D721Med (cell line): Measurements from ENCODE around the gene JAGN1.
"Not testable (repeated sequence)": the region's sequence is repeated elsewhere in the genome, so short reads cannot be mapped to it uniquely, and the experiment has no call there.

Experiments used
- DNase-seq: peaks from one replicate; pipeline ENCODE4 v3.0.0; 2011; ENCODE audit warnings: low spot score; ENCODE audit not compliant: insufficient read length
- FAIRE-seq: peaks from 2 replicates; lab custom pipeline; 2011; peaks lifted over from hg19 to GRCh38; lab: Jason Lieb, UNC
- CTCF ChIP-seq: IDR thresholded peaks from 2 replicates; pipeline ENCODE4 v1.5.1; 2012; ENCODE audit warnings: mild to moderate bottlenecking, control low read depth; ENCODE audit not compliant: insufficient read depth; ENCODE audit errors: missing control alignments

Gene JAGN1

GRCh38 chr3:9852528-9852927 is 37.9 kb upstream of the JAGN1 start:
- DNase-seq, result no peak
- TF ChIP-seq CTCF, result no peak
- FAIRE-seq, result no peak

DNA sequence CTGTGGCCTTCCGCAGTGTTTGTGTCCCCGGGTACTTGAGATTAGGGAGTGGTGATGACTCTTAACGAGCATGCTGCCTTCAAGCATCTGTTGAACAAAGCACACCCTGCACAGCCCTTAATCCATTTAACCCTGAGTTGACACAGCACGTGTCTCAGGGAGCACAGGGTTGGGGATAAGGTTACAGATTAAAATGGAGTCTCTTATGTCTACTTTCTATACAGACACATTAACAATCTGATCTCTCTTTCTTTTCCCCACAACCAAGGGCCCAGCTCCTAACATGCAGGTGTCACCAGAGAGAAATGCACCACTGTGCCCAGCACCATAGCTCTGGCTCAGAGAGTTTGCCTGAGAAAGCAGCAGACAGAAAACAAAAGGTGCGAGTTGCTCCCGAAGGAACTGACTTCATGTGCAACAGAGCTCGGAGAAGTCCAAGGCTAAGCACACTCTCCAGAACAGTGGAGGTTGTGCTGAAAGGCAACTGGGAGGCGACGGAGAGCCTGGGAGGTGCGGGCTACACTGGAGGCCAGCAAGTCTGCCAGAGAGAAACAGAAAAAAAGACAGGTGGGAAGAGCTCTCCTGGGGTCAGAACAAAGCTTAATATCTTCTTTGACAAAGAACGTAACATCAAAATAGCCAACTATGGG is 36.0 kb upstream of the JAGN1 start:
- not testable (repeated sequence) for DNase-seq, FAIRE-seq

GRCh38 chr3:9855594-9855993 is 34.8 kb upstream of the JAGN1 start:
- TF ChIP-seq CTCF, result no peak
- DNase-seq (no peak), FAIRE-seq (no peak)

DNA sequence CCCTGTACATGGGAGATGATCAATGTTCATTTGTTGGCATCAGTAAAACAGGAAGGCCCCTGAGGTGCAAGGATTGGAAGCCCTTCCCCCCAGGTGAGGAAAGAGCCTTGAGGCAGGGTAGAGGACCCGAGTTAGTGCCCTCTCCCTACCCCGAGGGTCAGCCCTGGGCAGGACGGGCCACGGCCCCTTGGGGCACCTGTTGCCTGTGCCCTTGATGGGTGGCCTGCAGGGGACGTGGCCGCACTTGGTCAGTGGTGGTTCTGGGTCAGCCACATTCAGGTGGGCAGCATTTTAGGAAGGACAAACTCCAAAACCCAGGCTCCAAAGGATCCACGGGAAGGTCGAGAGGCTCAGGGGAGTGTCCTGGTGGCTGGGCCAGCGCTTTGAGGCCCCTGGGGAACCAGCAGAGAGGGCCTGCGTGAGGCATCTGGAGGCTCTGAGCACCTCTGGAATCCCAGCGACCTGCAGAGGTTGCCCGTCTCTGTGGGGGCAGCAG is 30.8 kb upstream of the JAGN1 start:
- no peak for TF ChIP-seq CTCF
- DNase-seq (no peak), FAIRE-seq (no peak)

- FAIRE-seq (no peak), DNase-seq (no peak)
- no peak for TF ChIP-seq CTCF
These were observed 29.2 kb upstream of the JAGN1 start for GRCh38 chr3:9861201-9861600.

- DNase-seq, result no peak
- FAIRE-seq, result no peak
- TF ChIP-seq CTCF, result no peak
These were observed 28.7 kb upstream of the JAGN1 start for GRCh38 chr3:9861626-9862130.

GRCh38 chr3:9862391-9863057 is 27.9 kb upstream of the JAGN1 start:
- no peak for TF ChIP-seq CTCF
- FAIRE-seq (no peak), DNase-seq (no peak)
